C4-2B (cell line): ENCODE measurements around the gene MAJIN.
"Not testable (repeated sequence)": the region's sequence is repeated elsewhere in the genome, so short reads cannot be mapped to it uniquely, and the experiment has no call there.

ENCODE experiments used
- H3K27ac ChIP-seq: fragments of 450-650 bp; 2 replicates; pipeline ENCODE4 v1.5.1; 2017
- ZFX ChIP-seq: fragments of 450-650 bp; IDR thresholded peaks from 2 replicates; pipeline ENCODE4 v1.6.1; 2017
- TF ChIP-seq, protein P1 (sequence below): fragments of 450-650 bp; conservative IDR thresholded peaks from 2 replicates; pipeline ENCODE4 v1.5.1; 2017; ENCODE audit warnings: mild to moderate bottlenecking

MAJIN gene

DNA sequence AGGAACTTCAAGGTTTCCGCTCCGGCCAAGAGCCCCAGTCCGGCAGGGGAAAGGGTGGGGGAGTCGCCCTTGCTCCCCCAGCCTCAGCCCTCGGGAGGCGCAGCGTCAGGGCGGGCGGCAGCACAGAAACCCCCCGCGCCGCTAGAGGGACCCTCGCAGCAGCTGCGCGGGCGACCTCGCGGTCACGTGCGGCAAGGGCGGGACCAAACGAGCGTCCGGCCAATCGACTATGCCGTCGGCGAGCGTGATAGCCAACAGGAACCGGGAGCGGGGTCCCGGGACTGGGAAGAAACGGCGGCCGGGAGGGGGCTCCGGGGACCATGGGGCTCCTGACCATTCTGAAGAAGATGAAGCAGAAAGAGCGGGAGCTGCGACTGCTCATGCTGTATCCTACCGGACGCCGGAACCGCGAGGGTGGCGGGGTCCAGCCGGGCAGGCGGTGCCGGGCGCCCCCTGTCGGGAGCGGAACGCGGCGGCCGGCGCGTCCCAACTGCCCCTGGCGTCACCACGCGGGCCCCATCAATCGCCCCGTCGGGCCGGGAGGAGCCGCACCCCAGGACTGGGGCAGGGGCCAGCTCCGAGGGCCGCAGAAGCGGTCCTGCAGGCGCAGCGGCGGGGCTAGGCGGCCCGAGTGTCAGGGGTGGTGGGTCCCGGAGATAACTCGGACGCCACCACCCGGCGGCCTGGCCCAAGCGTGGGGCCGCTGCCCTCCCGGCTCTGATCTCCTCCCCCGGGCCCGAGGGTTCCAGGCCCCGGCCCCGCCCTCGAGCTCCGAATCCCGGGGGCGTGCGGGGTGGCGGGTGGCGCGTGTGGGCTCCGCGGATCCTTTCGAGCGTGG is 42.2 kb upstream of the MAJIN start, which contains the start of gene ARL2:
ARL2 (plus strand) TSS at position 273 of the 838 bp plus-strand sequence; CDS start at position 321, 48 bp downstream.
- peak within 1 kb of the TSS; percentile 85 for H3K27ac ChIP-seq

DNA sequence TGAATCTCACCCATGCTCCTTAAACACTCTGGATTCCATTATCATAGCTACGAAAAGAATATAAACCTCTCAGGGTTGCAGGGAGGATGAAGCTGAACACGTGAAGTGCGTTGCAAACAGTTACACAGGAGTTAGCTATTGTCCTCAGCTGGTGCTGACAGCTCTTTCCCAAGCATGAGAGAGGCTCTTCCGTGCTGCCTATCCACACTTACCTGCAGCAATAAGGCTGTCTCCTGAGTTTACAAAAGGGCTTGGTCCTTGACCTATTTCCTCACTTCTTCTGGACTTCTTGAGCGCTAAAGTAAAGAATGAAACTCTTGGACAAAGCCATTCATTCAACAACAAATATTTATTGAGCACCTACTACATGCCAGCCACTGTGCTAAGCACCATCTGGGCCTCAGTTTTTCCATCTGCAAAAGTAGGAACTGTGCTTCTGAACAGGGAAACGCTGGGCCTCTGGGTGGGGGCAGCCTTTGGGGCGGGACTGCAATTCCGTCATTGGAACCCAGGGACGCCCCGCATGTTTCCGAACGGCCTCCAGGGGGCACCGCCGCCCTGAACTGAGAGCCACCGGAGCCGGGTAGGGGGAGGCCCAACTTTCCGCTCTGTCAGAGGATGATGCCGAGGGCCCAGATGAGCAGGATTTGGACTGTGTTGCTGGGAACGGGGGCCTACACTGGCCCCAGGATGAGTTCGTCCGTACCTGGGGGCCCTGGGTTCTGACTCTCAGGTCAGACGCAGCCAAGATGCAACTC is 41.4 kb upstream of the MAJIN start:
- TF ChIP-seq, protein P1, sequence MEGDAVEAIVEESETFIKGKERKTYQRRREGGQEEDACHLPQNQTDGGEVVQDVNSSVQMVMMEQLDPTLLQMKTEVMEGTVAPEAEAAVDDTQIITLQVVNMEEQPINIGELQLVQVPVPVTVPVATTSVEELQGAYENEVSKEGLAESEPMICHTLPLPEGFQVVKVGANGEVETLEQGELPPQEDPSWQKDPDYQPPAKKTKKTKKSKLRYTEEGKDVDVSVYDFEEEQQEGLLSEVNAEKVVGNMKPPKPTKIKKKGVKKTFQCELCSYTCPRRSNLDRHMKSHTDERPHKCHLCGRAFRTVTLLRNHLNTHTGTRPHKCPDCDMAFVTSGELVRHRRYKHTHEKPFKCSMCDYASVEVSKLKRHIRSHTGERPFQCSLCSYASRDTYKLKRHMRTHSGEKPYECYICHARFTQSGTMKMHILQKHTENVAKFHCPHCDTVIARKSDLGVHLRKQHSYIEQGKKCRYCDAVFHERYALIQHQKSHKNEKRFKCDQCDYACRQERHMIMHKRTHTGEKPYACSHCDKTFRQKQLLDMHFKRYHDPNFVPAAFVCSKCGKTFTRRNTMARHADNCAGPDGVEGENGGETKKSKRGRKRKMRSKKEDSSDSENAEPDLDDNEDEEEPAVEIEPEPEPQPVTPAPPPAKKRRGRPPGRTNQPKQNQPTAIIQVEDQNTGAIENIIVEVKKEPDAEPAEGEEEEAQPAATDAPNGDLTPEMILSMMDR: no peak
- TF ChIP-seq ZFX: no peak
- H3K27ac ChIP-seq: peak overlapping the region; percentile 85

More for the DNA sequence above, 42.2 kb upstream of the MAJIN start, which contains the start of gene ARL2:
- peak; percentile 96; the same call in 1 of the 2 replicates for TF ChIP-seq ZFX
- TF ChIP-seq, protein P1: peak; percentile 99

DNA sequence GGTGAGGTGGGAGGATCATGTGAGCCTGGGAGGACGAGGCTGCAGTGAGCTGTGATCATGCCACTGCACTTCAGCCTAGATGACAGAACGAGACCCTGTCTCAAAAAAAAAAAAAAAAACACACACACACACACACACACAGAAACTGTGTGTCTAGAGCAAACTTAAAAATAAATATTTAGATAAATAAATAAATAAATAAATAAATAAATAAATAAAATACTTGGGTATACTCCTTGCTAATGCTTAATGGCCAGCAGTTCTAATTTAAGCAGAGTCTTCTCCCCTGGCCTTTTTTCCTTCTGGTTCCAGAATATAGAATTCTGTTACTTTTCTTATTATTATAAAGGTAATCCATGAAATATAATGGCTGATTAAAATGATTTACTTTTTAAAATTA is 37.0 kb upstream of the MAJIN start:
- TF ChIP-seq ZFX: no peak
- TF ChIP-seq, protein P1: no peak
- no peak overlapping the region for H3K27ac ChIP-seq

DNA sequence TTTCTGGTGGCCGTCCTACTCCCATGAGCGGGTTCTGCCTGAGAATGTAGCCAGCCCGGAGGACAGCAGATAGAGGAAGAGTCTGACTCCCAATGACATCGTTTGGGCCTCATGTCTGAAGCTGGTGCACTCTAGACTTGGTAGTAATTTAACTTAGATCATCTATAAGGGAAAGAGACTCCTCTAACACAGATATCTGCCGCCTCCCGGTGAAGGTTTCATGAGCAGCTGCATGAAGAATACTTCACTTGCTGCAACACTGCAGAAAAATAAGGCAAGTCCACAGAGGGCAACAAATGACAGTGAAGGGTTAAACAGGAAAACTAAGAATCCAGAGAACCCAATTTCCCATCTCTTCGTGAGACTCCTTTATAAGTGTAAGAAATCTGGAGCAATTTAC is 36.1 kb upstream of the MAJIN start:
- H3K27ac ChIP-seq: no peak overlapping the region
- TF ChIP-seq ZFX: no peak
- TF ChIP-seq, protein P1: no peak

DNA sequence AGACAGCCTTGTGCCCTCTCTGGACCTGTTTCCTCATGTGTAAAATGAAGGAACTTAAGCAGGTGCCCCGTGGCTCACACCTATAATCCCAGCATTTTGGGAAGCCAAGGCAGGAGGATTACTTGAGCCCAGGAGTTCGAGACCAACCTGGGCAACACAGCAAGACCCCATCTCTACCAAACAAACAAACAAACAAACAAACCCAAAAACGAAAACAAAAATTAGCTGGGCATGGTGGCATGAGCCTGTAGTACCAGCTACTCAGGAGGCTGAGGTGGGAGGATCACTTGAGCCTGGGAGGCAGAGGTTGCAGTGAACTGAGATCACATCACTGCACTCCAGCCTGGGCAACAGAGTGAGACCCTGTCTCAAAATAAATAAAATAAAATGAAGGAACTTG is 32.1 kb upstream of the MAJIN start:
- not testable (repeated sequence) for H3K27ac ChIP-seq

DNA sequence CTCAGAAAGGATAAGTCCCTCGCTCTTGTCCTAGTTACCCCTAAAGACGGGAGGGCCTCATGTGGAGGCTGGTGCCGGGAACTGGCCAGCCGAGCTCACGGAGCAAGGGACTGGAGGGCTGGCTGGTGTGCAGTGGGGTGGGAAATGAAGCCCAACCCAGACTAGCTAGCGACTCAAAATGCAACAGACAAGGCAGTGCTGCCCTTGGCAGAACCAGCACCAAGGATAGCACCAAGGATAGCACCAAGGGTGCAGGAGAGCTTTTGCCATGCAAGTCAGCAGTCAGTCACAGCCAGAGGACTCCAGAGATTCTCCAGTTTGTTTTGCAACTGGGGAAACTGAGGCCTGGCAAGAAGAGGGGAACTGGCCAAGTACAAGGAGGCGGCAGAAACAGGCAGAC is 31.4 kb upstream of the MAJIN start:
- H3K27ac ChIP-seq: no peak overlapping the region
- no peak for TF ChIP-seq ZFX
- TF ChIP-seq, protein P1: no peak

DNA sequence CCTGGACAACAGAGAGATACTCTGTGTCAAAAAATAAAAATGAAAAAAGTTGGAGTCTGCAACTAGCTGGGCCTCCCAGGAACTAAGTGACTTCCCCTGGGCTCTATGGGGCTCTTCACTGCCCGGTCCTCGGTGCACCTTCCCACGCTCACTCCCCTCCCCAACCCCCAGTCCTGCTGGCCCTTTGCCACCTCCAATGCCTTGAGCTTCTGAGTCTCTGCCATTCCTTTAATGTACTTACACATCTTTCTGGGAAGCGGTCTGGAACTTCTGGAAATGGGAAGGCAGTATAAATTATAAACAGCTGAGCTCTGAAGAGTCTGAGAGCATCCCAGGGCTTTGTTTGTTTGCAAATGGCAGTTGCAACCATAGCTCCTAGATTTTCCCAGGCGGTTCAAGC is 30.8 kb upstream of the MAJIN start:
- no peak overlapping the region for H3K27ac ChIP-seq
- TF ChIP-seq ZFX: no peak
- TF ChIP-seq, protein P1: no peak
